Endothelial cell of umbilical vein (primary cell): Measurements from ENCODE around the gene ATP5PO.

Experiments
- EZH2 ChIP-seq: IDR thresholded peaks from 2 replicates; pipeline ENCODE4 v1.6.1; 2012; ENCODE audit warnings: borderline replicate concordance, low read depth, mild to moderate bottlenecking, moderate library complexity, low read length, inconsistent platforms; ENCODE audit not compliant: severe bottlenecking
- JUN ChIP-seq: IDR thresholded peaks from 2 replicates; pipeline ENCODE4 v1.6.1; 2011; ENCODE audit warnings: borderline replicate concordance, low read depth; ENCODE audit not compliant: insufficient read length, insufficient read depth
- POLR2A ChIP-seq: IDR thresholded peaks from 2 replicates; pipeline ENCODE4 v1.6.1; 2012; ENCODE audit warnings: low read depth, mild to moderate bottlenecking, control low read depth, low read length
- POLR2AphosphoS5 ChIP-seq: IDR thresholded peaks from 2 replicates; pipeline ENCODE4 v1.6.1; 2012; ENCODE audit warnings: low read depth, mild to moderate bottlenecking, control low read depth, low read length, moderate library complexity; ENCODE audit not compliant: insufficient read depth
- TF ChIP-seq, protein P1 (sequence below), 2 donors: IDR thresholded peaks; 1 replicate in 1 of 2; 2 replicates in 1 of 2; pipeline ENCODE4 v1.5.1; 2011; ENCODE audit warnings: low read length in 2 of 2, mild to moderate bottlenecking in 2 of 2, moderate library complexity in 2 of 2, control low read depth in 1 of 2, inconsistent platforms in 1 of 2, low read depth in 1 of 2; ENCODE audit not compliant: insufficient read depth in 1 of 2; ENCODE audit errors: extremely low read depth in 1 of 2

DNA sequence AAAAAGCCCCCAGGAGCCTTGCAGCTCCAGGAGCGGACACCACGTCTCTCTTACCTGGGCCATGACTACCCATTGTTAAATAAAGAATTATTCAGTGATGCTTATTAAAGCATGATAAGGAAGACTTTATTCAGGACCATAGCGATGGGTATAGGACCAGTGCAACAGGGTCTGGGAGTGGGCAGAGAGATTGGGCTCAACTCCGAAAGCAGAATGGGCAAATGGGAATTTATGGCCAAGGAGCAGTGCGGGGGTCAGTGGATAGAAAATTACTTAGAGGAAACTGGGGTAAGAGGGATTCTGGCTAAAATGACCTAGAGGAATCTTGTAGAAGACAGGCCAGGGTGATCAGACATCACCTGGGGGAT, 580 bp upstream of the ATP5PO start:
- TF ChIP-seq, protein P1, sequence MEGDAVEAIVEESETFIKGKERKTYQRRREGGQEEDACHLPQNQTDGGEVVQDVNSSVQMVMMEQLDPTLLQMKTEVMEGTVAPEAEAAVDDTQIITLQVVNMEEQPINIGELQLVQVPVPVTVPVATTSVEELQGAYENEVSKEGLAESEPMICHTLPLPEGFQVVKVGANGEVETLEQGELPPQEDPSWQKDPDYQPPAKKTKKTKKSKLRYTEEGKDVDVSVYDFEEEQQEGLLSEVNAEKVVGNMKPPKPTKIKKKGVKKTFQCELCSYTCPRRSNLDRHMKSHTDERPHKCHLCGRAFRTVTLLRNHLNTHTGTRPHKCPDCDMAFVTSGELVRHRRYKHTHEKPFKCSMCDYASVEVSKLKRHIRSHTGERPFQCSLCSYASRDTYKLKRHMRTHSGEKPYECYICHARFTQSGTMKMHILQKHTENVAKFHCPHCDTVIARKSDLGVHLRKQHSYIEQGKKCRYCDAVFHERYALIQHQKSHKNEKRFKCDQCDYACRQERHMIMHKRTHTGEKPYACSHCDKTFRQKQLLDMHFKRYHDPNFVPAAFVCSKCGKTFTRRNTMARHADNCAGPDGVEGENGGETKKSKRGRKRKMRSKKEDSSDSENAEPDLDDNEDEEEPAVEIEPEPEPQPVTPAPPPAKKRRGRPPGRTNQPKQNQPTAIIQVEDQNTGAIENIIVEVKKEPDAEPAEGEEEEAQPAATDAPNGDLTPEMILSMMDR (IDR thresholded peaks at IDR 0.05; ENCODE audit: extremely low read depth in 1 of 2, insufficient read depth in 1 of 2, low read depth in 1 of 2, low read length in 2 of 2), result no peak
- no peak for TF ChIP-seq JUN
- TF ChIP-seq EZH2, result no peak
- no peak for TF ChIP-seq POLR2AphosphoS5
- TF ChIP-seq POLR2A, result no peak
